Pancreas (tissue), 10 donors: Measurements from ENCODE around the gene CPOX. TPM values are rescaled to one million over a fixed set of nuclear protein-coding genes. Genes with fewer than 3 reads are reported as not detected.
"Not testable (repeated sequence)": the region's sequence is repeated elsewhere in the genome, so short reads cannot be mapped to it uniquely, and the experiment has no call there.

Experiments
- ATAC-seq, 4 donors: fragments of 200-7000 bp; cut with Tn5 transposase; one replicate each; pipeline versions ENCODE4 v1.8.0 to v1.9.1; 2020; ENCODE audit warnings: mild to moderate bottlenecking in 4 of 4, moderate library complexity in 4 of 4
- DNase-seq, 6 donors: peaks; one replicate each; pipeline ENCODE4 v3.0.0-alpha.2; 2020
- FAIRE-seq: peaks from 2 replicates; lab custom pipeline; 2012; peaks lifted over from hg19 to GRCh38; lab: Jason Lieb, UNC
- H3K27ac ChIP-seq, 4 donors: fragments of 200-600 bp; sonication (generic); 1 replicate in 3 of 4; 2 replicates in 1 of 4; pipeline versions ENCODE4 v1.5.0 to v1.8.0; 2020
- H3K27me3 ChIP-seq, 4 donors: fragments of 200-600 bp; one replicate each; pipeline ENCODE4 v1.8.0; 2021
- H3K36me3 ChIP-seq, 3 donors: fragments of 200-600 bp; sonication (generic) in 1 of 3; one replicate each; pipeline versions ENCODE4 v1.5.0 to v1.8.0; 2020 to 2021
- H3K4me1 ChIP-seq, 3 donors: fragments of 200-600 bp; one replicate each; pipeline ENCODE4 v1.8.0; 2021
- H3K4me3 ChIP-seq, 4 donors: fragments of 200-600 bp; sonication (generic) in 2 of 4; one replicate each; pipeline versions ENCODE4 v1.5.0 to v1.8.0; 2020 to 2021
- H3K9me3 ChIP-seq, 4 donors: fragments of 200-600 bp; one replicate each; pipeline ENCODE4 v1.8.0; 2021
- WGBS, 2 donors: extraction: QIAGEN DNeasy Blood & Tissue Kit; methylation state at CpG; one replicate each; pipeline ENCODE4 v1.1.7; 2013; 5-methylcytosine and 5-hydroxymethylcytosine counted together
- intact Hi-C, 3 donors: fragments of 100-400 bp; cut with DNase I; formaldehyde crosslinking; loops; one replicate each; pipeline versions ENCODE4 v1.11.1 to v1.14.2; 2022
- polyA plus RNA-seq, 2 donors: library from polyadenylated mRNA; stranded (reverse); fragments of 200-250 nt; gene quantifications; one replicate each; pipeline ENCODE4 v1.2.3, GENCODE V29; 2013
- total RNA-seq, 6 donors: library from RNA; stranded (reverse); fragmentation: NEBNext Ultra II Directional in 4 of 6; extraction: Animal tissue kit (Norgen Biotek cat#: 25700) in 4 of 6; gene quantifications; one replicate each; pipeline versions ENCODE4 v1.2.1 to v1.2.4, GENCODE V29; 2021 to 2023
- TF ChIP-seq, protein P1 (sequence below), 4 donors: fragments of 200-600 bp; sonication (generic) in 3 of 4; IDR thresholded peaks; one replicate each; pipeline versions ENCODE4 v1.5.0 to v1.8.0; 2021; ENCODE audit warnings: antibody characterized with exemption in 4 of 4
- donor health status: healthy with polysubstance abuse.
- donor health status: DM: no; HTN: no; CAD: no; lungs with moderate emphysema.
- donor health status: DM: no; HTN: no; CAD: no.
- donor health status: control.
- donor health status: control.
- donor health status: Bipolar disorder and iron deficiency.
- donor health status: DM: yes; HTN: yes; CAD: no.
- donor health status: DM: no; HTN: no; CAD: no.
- donor health status: DM: no; HTN: no; CAD: no.
- donor health status: DM: yes; HTN: yes; CAD: no.

CPOX gene
- total RNA-seq, result 1 to 10 TPM; 4.1 to 9.5 (median 5.3) TPM
- polyA plus RNA-seq, result 1 to 10 TPM; 8.2 to 9.8 TPM

GRCh38 chr3:98593046-98593936, at the start of gene CPOX:
Gene CPOX (minus strand): TSS chr3:98593611. CDS start chr3:98593504, 107 bp downstream.
- DNase-seq (peak; percentile 72 to 93 (median 83)), ATAC-seq (peak; percentile 95 to 98 (median 98)), FAIRE-seq (no peak)
- H3K4me3 ChIP-seq, result peak within 1 kb of the TSS; percentile 82 to 92 (median 86)
- peaks cover 0 to 13% (median 5%) of the 10 kb centered on the region in 3 donors for H3K4me1 ChIP-seq
- 1% methylated on average over 80 to 84 of the region's 84 CpGs for WGBS, 2 donors
- H3K36me3 ChIP-seq, result no peaks in the 10 kb centered on the region
- H3K27ac ChIP-seq, result peak within 1 kb of the TSS in 3 of 4 donors; percentile 7 to 82 (median 60)
- no peaks in the 10 kb centered on the region for H3K27me3 ChIP-seq
- intact Hi-C loops, result loop anchor here in 1 of 3 donors (10.0 kb wide), 1 partner anchor 402 kb away; no protein-coding TSS in a partner anchor
- TF ChIP-seq, protein P1, sequence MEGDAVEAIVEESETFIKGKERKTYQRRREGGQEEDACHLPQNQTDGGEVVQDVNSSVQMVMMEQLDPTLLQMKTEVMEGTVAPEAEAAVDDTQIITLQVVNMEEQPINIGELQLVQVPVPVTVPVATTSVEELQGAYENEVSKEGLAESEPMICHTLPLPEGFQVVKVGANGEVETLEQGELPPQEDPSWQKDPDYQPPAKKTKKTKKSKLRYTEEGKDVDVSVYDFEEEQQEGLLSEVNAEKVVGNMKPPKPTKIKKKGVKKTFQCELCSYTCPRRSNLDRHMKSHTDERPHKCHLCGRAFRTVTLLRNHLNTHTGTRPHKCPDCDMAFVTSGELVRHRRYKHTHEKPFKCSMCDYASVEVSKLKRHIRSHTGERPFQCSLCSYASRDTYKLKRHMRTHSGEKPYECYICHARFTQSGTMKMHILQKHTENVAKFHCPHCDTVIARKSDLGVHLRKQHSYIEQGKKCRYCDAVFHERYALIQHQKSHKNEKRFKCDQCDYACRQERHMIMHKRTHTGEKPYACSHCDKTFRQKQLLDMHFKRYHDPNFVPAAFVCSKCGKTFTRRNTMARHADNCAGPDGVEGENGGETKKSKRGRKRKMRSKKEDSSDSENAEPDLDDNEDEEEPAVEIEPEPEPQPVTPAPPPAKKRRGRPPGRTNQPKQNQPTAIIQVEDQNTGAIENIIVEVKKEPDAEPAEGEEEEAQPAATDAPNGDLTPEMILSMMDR (IDR thresholded peaks at IDR 0.05), result no peak
- no peaks in the 10 kb centered on the region for H3K9me3 ChIP-seq

GRCh38 chr3:98642769-98643168, 49.4 kb upstream of the CPOX start:
- DNase-seq, H3K27ac ChIP-seq, H3K36me3 ChIP-seq, ATAC-seq, FAIRE-seq, H3K4me3 ChIP-seq, H3K9me3 ChIP-seq, intact Hi-C loops, H3K4me1 ChIP-seq, H3K27me3 ChIP-seq: not testable (repeated sequence)
- WGBS, 2 donors, result 77 to 80% methylated on average over 9 of the region's 9 CpGs

DNA sequence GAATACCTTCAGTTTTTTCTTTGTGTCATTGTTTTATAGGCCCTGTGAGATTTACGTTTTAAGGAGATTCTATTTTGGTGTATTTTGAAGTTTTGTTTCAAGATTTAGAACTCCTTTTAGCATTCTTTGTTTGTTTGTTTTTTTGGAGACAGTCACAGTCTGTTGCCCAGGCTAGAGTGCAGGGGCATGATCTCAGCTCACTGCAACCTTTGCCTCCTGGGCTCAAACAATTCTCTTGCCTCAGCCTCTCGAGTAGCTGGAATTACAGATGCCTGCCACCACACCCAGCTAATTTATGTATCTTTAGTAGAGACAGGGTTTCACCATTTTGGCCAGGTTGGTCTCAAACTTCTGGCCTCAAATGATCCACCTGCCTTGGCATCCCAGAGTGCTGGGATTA, 48.3 kb upstream of the CPOX start:
- H3K27me3 ChIP-seq, intact Hi-C loops, FAIRE-seq, H3K9me3 ChIP-seq, H3K27ac ChIP-seq, H3K4me3 ChIP-seq, ATAC-seq, DNase-seq, H3K4me1 ChIP-seq, H3K36me3 ChIP-seq: not testable (repeated sequence)
- 66 to 72% methylated on average over 2 of the region's 2 CpGs for WGBS, 2 donors

- 18 to 19% methylated on average over 2 of the region's 2 CpGs for WGBS, 2 donors
Measured at GRCh38 chr3:98638515-98638914, 45.1 kb upstream of the CPOX start.

GRCh38 chr3:98630416-98630815, 37.0 kb upstream of the CPOX start:
- ATAC-seq, result no peak
- TF ChIP-seq, protein P1 (IDR thresholded peaks at IDR 0.05), result no peak
- no peaks in the 10 kb centered on the region for H3K36me3 ChIP-seq
- intact Hi-C loops, result no loop called here
- H3K27me3 ChIP-seq, result no peaks in the 10 kb centered on the region
- no peak for DNase-seq
- no peaks in the 10 kb centered on the region for H3K4me1 ChIP-seq
- no peak for FAIRE-seq
- no peak overlapping the region for H3K27ac ChIP-seq
- H3K4me3 ChIP-seq, result no peak overlapping the region
- no peaks in the 10 kb centered on the region for H3K9me3 ChIP-seq
- 83% methylated on average over 3 of the region's 3 CpGs for WGBS, 2 donors

More at GRCh38 chr3:98638515-98638914, 45.1 kb upstream of the CPOX start:
- H3K27me3 ChIP-seq, DNase-seq, H3K27ac ChIP-seq, FAIRE-seq, intact Hi-C loops, ATAC-seq, H3K4me1 ChIP-seq, H3K36me3 ChIP-seq, H3K9me3 ChIP-seq, H3K4me3 ChIP-seq: not testable (repeated sequence)

- intact Hi-C loops, result no loop called here
- no peak for ATAC-seq
- Histone ChIP-seq H3K9me3 (no peaks in the 10 kb centered on the region), H3K27ac (no peak overlapping the region), H3K4me1 (no peaks in the 10 kb centered on the region), H3K27me3 (no peaks in the 10 kb centered on the region), H3K4me3 (no peak overlapping the region), H3K36me3 (no peaks in the 10 kb centered on the region)
- FAIRE-seq, result no peak
- DNase-seq, result no peak
- TF ChIP-seq, protein P1 (IDR thresholded peaks at IDR 0.05), result no peak
Measured at GRCh38 chr3:98628317-98628716, 34.9 kb upstream of the CPOX start.
